GM19238 (cell line): Measurements from ENCODE around the gene GPR180.

Experiments
- DNase-seq: peaks from one replicate; pipeline ENCODE4 v3.0.0; 2011; ENCODE audit warnings: low spot score; ENCODE audit not compliant: insufficient read length

Gene GPR180

GRCh38 chr13:94646904-94647303, 45.2 kb downstream of the GPR180 start:
- no peak for DNase-seq

GRCh38 chr13:94656176-94656575, 54.5 kb downstream of the GPR180 start:
- no peak for DNase-seq

- no peak for DNase-seq
Measured at GRCh38 chr13:94656766-94657165, 55.1 kb downstream of the GPR180 start.

GRCh38 chr13:94657167-94657566, 55.5 kb downstream of the GPR180 start:
- no peak for DNase-seq

- no peak for DNase-seq
Measured at GRCh38 chr13:94658926-94659597, 57.4 kb downstream of the GPR180 start.

GRCh38 chr13:94659598-94659946, 57.9 kb downstream of the GPR180 start:
- DNase-seq = no peak

GRCh38 chr13:94660695-94661326, 59.2 kb downstream of the GPR180 start:
- no peak for DNase-seq

- no peak for DNase-seq
Measured at GRCh38 chr13:94661406-94661805, 59.7 kb downstream of the GPR180 start.

- no peak for DNase-seq
Measured at GRCh38 chr13:94662274-94662945, 60.8 kb downstream of the GPR180 start.

GRCh38 chr13:94664889-94665288, 63.2 kb downstream of the GPR180 start:
- no peak for DNase-seq

- no peak for DNase-seq
Measured at GRCh38 chr13:94666065-94666464, 64.4 kb downstream of the GPR180 start.

- no peak for DNase-seq
Measured at GRCh38 chr13:94667190-94667589, 65.5 kb downstream of the GPR180 start.

GRCh38 chr13:94672400-94672799, 70.7 kb downstream of the GPR180 start:
- no peak for DNase-seq

GRCh38 chr13:94673851-94674250, 72.2 kb downstream of the GPR180 start:
- no peak for DNase-seq

- peak; percentile 31 for DNase-seq
Measured at GRCh38 chr13:94674609-94675348, 73.1 kb downstream of the GPR180 start.

- DNase-seq = no peak
Measured at GRCh38 chr13:94677799-94678198, 76.1 kb downstream of the GPR180 start.

GRCh38 chr13:94678845-94679244, 77.2 kb downstream of the GPR180 start:
- DNase-seq = no peak

GRCh38 chr13:94679614-94680013, 78.0 kb downstream of the GPR180 start:
- no peak for DNase-seq

- no peak for DNase-seq
Measured at GRCh38 chr13:94682229-94682628, 80.6 kb downstream of the GPR180 start.

- no peak for DNase-seq
Measured at GRCh38 chr13:94683409-94683808, 81.8 kb downstream of the GPR180 start.
